ENCODE measurements around the gene C16orf74.

Gene C16orf74

GRCh38 chr16:85783441-85783840 is 32.5 kb upstream of the C16orf74 start:
- H3K36me3 ChIP-seq (ENCODE audit: insufficient read depth, low read length) = peaks cover 25% of the 10 kb centered on the region

GRCh38 chr16:85782451-85782850 is 31.6 kb upstream of the C16orf74 start:
- Histone ChIP-seq H3K9ac (ENCODE audit: low read depth, low read length) (no peak overlapping the region), H3K9me3 (ENCODE audit: control insufficient read depth, insufficient read depth, low read length) (no peaks in the 10 kb centered on the region), H3K36me3 (ENCODE audit: insufficient read depth, low read length) (peaks cover 18% of the 10 kb centered on the region), H3K4me1 (ENCODE audit: insufficient read depth, low read length) (no peaks in the 10 kb centered on the region)

More at GRCh38 chr16:85783441-85783840, 32.5 kb upstream of the C16orf74 start:
- Histone ChIP-seq H3K9ac (ENCODE audit: low read depth, low read length) (no peak overlapping the region), H3K9me3 (ENCODE audit: control insufficient read depth, insufficient read depth, low read length) (no peaks in the 10 kb centered on the region), H3K4me1 (ENCODE audit: insufficient read depth, low read length) (no peaks in the 10 kb centered on the region)

DNA sequence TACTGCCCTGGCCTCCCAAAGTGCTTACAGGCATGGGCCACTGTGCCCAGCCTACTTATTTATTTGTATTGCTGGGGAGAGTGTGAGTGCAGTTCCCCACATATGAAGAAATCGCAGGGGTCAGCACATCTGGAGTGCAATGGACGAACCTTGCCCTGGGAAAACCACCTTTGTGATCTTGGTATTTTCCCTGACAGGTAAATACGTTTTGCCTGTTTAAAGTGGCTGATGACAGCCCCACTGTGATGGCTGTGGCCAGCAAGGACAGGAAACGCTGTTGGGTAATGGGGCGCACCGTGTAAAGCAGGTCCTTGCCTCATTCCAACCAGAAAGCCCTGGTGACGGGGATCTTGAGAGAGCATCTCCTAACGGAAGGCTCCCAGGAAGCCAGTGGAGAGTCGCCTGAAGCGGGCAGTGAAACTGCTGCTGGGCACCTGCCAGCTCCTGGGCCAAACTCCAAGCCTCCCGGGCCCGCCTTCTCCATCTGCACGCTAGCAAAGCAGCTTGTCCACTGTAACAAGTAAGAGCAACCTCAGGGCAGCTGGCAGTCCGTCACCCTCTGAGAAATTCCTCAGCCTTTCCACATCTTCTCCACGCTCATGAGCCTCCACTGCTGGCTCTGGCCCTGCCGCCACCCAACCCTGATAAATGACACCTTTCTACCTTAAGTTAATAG is 30.9 kb upstream of the C16orf74 start:
- Histone ChIP-seq H3K36me3 (ENCODE audit: insufficient read depth, low read length) (peaks cover 18% of the 10 kb centered on the region), H3K4me1 (ENCODE audit: insufficient read depth, low read length) (no peaks in the 10 kb centered on the region), H3K9ac (ENCODE audit: low read depth, low read length) (no peak overlapping the region), H3K9me3 (ENCODE audit: control insufficient read depth, insufficient read depth, low read length) (no peaks in the 10 kb centered on the region)

GRCh38 chr16:85781156-85781555 is 30.3 kb upstream of the C16orf74 start:
- H3K9me3 ChIP-seq (ENCODE audit: control insufficient read depth, insufficient read depth, low read length) = no peaks in the 10 kb centered on the region
- H3K4me1 ChIP-seq (ENCODE audit: insufficient read depth, low read length) = no peaks in the 10 kb centered on the region
- H3K9ac ChIP-seq (ENCODE audit: low read depth, low read length) = no peak overlapping the region
- H3K36me3 ChIP-seq (ENCODE audit: insufficient read depth, low read length) = peaks cover 13% of the 10 kb centered on the region

DNA sequence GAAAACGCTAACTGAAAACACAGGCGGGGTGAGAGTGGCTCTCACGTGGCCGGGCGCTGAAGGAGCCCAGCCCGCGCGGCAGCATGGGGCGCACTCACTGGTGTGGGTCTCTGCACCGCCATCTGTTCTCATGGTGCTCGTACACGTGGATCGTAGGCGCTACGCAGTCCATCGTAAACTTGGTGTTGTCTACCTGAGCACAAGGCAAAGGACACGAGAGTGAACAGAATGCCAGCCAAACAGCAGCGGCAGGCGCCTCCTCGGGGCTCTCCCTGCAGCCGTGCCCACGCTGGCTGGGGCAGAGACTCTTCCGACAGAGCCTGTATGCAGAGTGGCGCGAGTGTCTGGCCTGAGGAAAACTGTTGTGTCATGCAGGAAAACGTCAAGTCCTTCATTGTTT is 29.4 kb upstream of the C16orf74 start:
- Histone ChIP-seq H3K36me3 (ENCODE audit: insufficient read depth, low read length) (peaks cover 15% of the 10 kb centered on the region), H3K9me3 (ENCODE audit: control insufficient read depth, insufficient read depth, low read length) (no peaks in the 10 kb centered on the region), H3K9ac (ENCODE audit: low read depth, low read length) (no peak overlapping the region), H3K4me1 (ENCODE audit: insufficient read depth, low read length) (no peaks in the 10 kb centered on the region)

DNA sequence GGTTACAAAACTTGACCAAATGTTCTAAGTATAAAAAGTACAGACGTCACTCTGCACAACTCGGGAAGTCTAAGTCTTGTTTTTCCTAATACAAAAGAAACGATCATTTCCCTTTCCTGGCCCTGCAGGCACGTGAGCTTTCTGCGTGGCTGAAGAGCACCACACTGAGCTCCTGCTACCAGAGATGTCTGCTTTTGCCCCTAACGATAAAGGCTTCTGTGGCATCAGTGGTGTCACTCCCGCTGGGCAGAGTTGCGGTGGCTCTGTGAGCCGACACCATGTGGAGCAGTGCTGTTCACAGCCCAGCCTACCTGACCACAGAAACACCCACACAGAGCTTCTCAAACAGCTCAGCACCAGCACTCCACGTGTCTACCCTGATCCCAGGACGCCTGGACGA is 28.0 kb upstream of the C16orf74 start:
- Histone ChIP-seq H3K9me3 (ENCODE audit: control insufficient read depth, insufficient read depth, low read length) (no peaks in the 10 kb centered on the region), H3K4me1 (ENCODE audit: insufficient read depth, low read length) (no peaks in the 10 kb centered on the region), H3K36me3 (ENCODE audit: insufficient read depth, low read length) (peaks cover 15% of the 10 kb centered on the region), H3K9ac (ENCODE audit: low read depth, low read length) (no peak overlapping the region)

GRCh38 chr16:85777583-85778310 is 26.9 kb upstream of the C16orf74 start:
- Histone ChIP-seq H3K9ac (ENCODE audit: low read depth, low read length) (no peak overlapping the region), H3K36me3 (ENCODE audit: insufficient read depth, low read length) (peaks cover 15% of the 10 kb centered on the region), H3K4me1 (ENCODE audit: insufficient read depth, low read length) (no peaks in the 10 kb centered on the region), H3K9me3 (ENCODE audit: control insufficient read depth, insufficient read depth, low read length) (no peaks in the 10 kb centered on the region)

DNA sequence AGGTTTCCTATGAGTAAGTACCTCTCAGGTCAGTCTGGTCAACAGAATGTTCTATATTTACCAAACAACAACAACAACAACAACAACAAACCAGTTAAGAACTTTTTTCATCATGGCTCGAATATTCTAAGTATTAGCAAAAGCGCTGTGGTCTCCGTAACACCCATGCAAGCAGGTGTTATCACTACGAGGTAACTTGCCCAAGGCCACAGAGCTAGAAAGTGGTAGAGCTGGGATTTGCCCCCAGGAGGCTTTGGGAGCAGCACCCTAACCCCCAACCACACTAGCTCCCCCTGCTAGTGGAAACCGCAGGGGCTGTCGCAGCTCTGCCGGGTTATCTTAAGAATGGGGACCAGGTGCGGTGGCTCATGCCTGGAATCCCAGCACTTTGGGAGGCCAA is 23.9 kb upstream of the C16orf74 start:
- Histone ChIP-seq H3K9me3 (ENCODE audit: control insufficient read depth, insufficient read depth, low read length) (no peaks in the 10 kb centered on the region), H3K9ac (ENCODE audit: low read depth, low read length) (no peak overlapping the region), H3K4me1 (ENCODE audit: insufficient read depth, low read length) (no peaks in the 10 kb centered on the region), H3K36me3 (ENCODE audit: insufficient read depth, low read length) (peaks cover 7% of the 10 kb centered on the region; the same call in 1 of the 2 replicates)

GRCh38 chr16:85774136-85774535 is 23.2 kb upstream of the C16orf74 start:
- no peaks in the 10 kb centered on the region for H3K4me1 ChIP-seq (ENCODE audit: insufficient read depth, low read length)
- H3K9me3 ChIP-seq (ENCODE audit: control insufficient read depth, insufficient read depth, low read length) = no peaks in the 10 kb centered on the region
- no peak overlapping the region for H3K9ac ChIP-seq (ENCODE audit: low read depth, low read length)
- peaks cover 6% of the 10 kb centered on the region; the same call in 1 of the 2 replicates for H3K36me3 ChIP-seq (ENCODE audit: insufficient read depth, low read length)

DNA sequence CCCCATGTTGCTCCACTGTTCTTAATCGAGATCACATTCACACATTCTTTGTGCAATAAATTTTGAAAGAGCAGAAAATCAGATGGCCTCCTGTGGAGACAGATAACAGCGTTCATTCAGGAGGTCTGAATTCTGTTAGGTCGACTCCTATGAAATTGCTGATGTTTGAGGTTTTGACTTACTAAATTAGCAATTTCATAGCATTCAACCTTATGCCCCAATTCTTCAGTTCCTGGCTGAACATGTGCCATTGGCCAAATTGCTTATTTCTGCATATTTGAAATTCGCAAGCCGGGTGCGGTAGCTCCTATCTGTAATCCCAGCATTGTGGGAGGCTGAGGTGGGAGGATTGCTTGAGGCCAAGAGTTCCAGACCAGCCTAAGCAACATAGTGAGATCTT is 22.1 kb upstream of the C16orf74 start:
- peaks cover 9% of the 10 kb centered on the region for H3K4me1 ChIP-seq (ENCODE audit: insufficient read depth, low read length)
- peaks cover 2% of the 10 kb centered on the region; the same call in 1 of the 2 replicates for H3K36me3 ChIP-seq (ENCODE audit: insufficient read depth, low read length)
- no peak overlapping the region for H3K9ac ChIP-seq (ENCODE audit: low read depth, low read length)
- H3K9me3 ChIP-seq (ENCODE audit: control insufficient read depth, insufficient read depth, low read length) = no peaks in the 10 kb centered on the region

DNA sequence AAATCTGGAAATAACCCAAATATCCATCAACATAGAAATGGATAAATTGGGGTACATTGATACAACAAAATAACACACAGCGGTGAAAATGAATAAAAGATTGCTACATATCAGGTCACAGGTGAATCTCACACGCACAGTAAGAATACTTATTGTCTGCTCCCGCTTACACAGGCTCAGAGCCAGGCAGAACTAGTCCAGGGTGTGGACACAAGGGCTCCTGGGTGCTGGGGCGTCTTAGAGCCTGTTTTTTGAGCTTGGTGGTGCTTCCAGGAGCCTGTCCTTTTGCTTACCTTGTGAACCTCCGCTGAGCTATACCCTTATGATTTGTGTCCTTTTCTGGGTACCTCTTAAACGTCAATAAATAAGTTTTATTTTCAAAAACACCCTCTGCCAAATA is 19.8 kb upstream of the C16orf74 start:
- no peak overlapping the region for H3K9ac ChIP-seq (ENCODE audit: low read depth, low read length)
- peaks cover 2% of the 10 kb centered on the region; the same call in 1 of the 2 replicates for H3K36me3 ChIP-seq (ENCODE audit: insufficient read depth, low read length)
- peaks cover 20% of the 10 kb centered on the region for H3K4me1 ChIP-seq (ENCODE audit: insufficient read depth, low read length)
- no peaks in the 10 kb centered on the region for H3K9me3 ChIP-seq (ENCODE audit: control insufficient read depth, insufficient read depth, low read length)

DNA sequence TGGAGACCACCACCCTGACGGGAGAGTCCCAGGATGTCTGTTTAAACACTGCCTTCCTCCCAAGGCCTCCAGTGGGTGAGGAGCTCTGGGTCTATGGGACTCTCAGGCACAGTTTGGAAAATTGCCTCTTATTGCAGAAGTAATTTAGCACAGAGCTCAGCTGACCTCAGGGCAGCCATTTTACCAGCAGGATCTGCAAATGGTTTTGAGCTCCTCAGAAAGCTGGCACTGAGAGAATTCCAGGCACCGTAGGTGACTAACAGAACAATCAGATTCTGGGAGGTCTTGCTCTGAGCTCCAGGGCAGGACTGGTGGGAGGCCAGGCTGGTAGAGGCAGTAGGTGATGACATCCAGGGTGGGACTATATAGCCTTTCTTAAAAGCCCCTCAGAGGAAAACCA is 17.3 kb upstream of the C16orf74 start:
- H3K4me1 ChIP-seq (ENCODE audit: insufficient read depth, low read length) = peaks cover 22% of the 10 kb centered on the region
- H3K9ac ChIP-seq (ENCODE audit: low read depth, low read length) = no peak overlapping the region
- H3K9me3 ChIP-seq (ENCODE audit: control insufficient read depth, insufficient read depth, low read length) = no peaks in the 10 kb centered on the region
- H3K36me3 ChIP-seq (ENCODE audit: insufficient read depth, low read length) = no peaks in the 10 kb centered on the region; the same call in 1 of the 2 replicates

DNA sequence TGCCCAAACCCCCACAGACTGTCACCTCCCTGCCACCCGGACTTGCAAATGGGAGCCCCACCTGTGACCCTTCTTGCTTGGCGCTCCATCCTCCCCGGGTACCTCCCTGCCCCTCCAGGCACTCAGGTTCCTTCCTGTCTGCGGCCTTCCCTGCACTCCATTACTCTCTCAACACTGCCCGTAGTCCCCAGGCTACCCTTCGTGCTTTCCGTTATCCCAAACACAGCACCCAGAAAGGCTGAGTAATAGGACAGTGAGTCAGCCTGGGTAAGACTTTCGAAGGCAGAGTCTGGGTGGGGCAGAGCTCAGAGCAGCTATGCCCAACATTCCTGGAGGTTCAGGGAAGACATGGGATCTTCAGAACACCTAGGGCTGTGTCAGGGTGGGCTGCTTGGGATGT is 16.6 kb upstream of the C16orf74 start:
- H3K36me3 ChIP-seq (ENCODE audit: insufficient read depth, low read length) = no peaks in the 10 kb centered on the region; the same call in 1 of the 2 replicates
- H3K4me1 ChIP-seq (ENCODE audit: insufficient read depth, low read length) = peaks cover 22% of the 10 kb centered on the region
- no peaks in the 10 kb centered on the region for H3K9me3 ChIP-seq (ENCODE audit: control insufficient read depth, insufficient read depth, low read length)
- H3K9ac ChIP-seq (ENCODE audit: low read depth, low read length) = no peak overlapping the region

DNA sequence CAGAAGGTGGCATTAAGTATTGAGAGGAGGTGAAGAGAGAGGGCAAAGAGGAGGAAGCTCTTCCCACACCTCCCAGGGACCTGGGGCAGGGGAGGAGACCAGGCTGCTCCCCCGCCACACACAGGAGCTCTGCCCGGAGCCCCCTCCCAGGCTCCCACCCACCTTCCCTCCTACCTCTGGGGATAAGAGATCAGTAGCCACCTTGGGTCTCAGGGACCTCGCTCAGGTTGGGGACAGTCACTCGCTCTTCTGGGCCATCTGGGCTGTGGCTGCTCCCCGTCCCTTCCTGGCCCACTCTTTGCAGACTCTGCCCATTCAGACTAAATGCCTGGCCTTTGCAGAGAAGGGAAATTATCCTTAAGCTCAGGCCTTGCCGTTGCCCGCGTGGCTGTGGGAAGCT is 14.9 kb upstream of the C16orf74 start:
- Histone ChIP-seq H3K4me1 (ENCODE audit: insufficient read depth, low read length) (peaks cover 22% of the 10 kb centered on the region), H3K36me3 (ENCODE audit: insufficient read depth, low read length) (no peaks in the 10 kb centered on the region; the same call in 1 of the 2 replicates), H3K9ac (ENCODE audit: low read depth, low read length) (no peak overlapping the region), H3K9me3 (ENCODE audit: control insufficient read depth, insufficient read depth, low read length) (no peaks in the 10 kb centered on the region)

GRCh38 chr16:85765211-85765610 is 14.3 kb upstream of the C16orf74 start:
- no peak overlapping the region for H3K9ac ChIP-seq (ENCODE audit: low read depth, low read length)
- H3K4me1 ChIP-seq (ENCODE audit: insufficient read depth, low read length) = peaks cover 22% of the 10 kb centered on the region
- no peaks in the 10 kb centered on the region; the same call in 1 of the 2 replicates for H3K36me3 ChIP-seq (ENCODE audit: insufficient read depth, low read length)
- no peaks in the 10 kb centered on the region for H3K9me3 ChIP-seq (ENCODE audit: control insufficient read depth, insufficient read depth, low read length)
